ENCODE measurements around the gene DYTN. TPM values are rescaled to one million over a fixed set of nuclear protein-coding genes. Genes with fewer than 3 reads are reported as not detected.
"Not testable (repeated sequence)": the region's sequence is repeated elsewhere in the genome, so short reads cannot be mapped to it uniquely, and the experiment has no call there.

DYTN gene
- polyA plus RNA-seq, 3 donors from 2014 or later = not detected

DNA sequence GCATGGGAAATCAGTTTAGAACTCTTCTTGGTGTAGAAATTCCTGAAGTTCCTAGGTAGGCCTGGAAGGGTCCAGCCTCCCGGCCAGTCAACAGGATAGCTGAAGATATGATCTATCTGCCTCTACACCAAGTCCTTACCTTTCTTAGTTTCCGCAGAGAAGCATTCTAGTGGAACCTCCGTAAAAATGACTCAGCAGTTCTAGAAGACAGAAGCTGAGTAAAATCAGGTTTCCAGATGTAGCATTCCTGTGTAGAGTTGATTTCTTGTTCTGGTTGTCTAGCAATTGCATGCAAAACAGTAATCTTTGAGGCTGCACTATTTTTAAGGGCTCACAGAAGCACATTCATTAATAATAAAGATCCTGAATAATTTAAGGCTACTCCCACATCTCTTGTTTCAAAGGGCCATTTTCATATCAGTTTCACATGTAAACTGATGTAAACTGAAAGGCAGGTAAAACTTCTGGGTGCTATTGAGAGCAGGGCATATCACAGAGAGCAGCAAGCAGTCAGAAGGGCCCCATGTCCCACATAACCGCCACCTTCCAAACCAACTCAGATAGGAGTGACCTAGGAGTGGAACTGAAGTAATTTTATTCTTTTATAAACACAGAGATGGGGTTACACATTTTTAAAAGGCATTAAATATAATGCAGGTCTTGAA, 3.2 kb upstream of the DYTN start:
- no peaks in the 10 kb centered on the region for H3K9me3 Mint-ChIP-seq
- no peak overlapping the region for H3K27ac Mint-ChIP-seq
- H3K27me3 Mint-ChIP-seq (ENCODE audit: low read depth in 3 of 3) = peaks cover 2 to 14% (median 6%) of the 10 kb centered on the region in 3 donors
- no peaks in the 10 kb centered on the region for H3K4me1 Mint-ChIP-seq
- DNase-seq = no peak
- H3K36me3 Mint-ChIP-seq = no peaks in the 10 kb centered on the region
- no peak overlapping the region for H3K4me3 Mint-ChIP-seq

DNA sequence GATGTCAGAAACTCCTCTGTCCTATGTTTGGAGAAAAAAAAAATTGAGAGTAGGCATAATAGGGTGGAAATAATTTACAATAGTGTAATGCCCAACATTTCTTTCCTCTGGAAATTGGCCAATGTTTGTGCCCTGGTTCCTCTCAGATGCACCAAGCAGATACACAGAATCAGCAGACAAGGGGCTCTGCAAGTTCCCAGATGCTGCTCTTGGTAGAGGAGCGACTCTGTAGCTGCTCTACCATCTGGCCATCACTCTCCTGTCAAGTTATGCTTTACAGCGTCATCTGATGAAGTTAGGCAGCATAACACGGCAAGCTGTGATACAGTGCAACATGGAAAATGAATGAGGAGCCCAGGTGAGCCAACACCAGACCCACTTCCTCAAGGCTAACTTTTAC, 1.6 kb downstream of the DYTN start:
- no peak for DNase-seq
- H3K36me3 Mint-ChIP-seq = peaks cover 0 to 4% (median 0%) of the 10 kb centered on the region in 3 donors
- H3K27ac Mint-ChIP-seq = no peak overlapping the region
- no peaks in the 10 kb centered on the region for H3K4me1 Mint-ChIP-seq
- H3K27me3 Mint-ChIP-seq (ENCODE audit: low read depth in 3 of 3) = peaks cover 2 to 16% (median 2%) of the 10 kb centered on the region in 3 donors
- H3K9me3 Mint-ChIP-seq = no peaks in the 10 kb centered on the region
- H3K4me3 Mint-ChIP-seq = no peak overlapping the region

DNA sequence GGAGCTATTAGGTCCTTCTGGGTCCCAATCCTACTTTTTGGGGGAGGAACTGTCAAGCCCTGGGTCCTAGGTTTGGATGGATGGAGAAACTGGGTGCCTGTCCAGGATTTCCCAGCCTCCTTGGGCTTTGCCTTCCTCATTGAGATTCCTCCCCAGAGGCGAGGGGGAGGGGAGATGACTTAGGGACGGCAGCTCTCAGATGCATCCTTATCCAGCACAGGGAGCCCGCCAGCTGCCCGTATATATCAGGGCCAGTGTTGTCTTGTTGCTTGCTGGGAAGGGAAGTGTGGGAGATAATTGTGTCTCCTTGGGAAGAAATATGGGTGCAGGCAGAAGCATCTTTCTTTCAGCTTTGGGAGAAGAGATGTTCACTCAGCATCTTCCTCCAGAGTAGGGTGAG, 3.0 kb downstream of the DYTN start:
- H3K9me3 Mint-ChIP-seq, DNase-seq, H3K4me1 Mint-ChIP-seq, H3K4me3 Mint-ChIP-seq, H3K27ac Mint-ChIP-seq, H3K36me3 Mint-ChIP-seq: not testable (repeated sequence)
- peaks cover 2 to 13% (median 2%) of the 10 kb centered on the region in 3 donors for H3K27me3 Mint-ChIP-seq (ENCODE audit: low read depth in 3 of 3)

DNA sequence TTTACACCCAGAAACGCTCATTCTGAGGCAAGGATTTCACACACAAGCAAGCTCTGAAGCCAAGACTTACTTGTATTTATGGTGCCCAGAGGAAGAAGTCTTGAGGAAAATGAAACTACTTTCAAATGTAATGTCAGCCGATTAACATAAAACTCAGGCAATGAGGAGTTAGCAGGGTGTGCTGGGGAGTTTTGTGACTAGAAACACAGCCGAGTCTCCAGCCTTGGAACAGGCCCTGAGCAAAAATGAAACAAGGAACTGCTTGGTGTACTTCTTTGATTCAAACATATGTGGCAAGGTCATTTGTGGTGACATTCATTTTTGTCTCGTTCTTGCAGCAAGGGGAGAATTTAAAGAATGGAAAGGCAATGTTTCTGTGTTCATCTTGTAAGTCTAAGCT, 4.5 kb downstream of the DYTN start:
- Mint-ChIP-seq H3K4me1 (no peaks in the 10 kb centered on the region), H3K27me3 (ENCODE audit: low read depth in 3 of 3) (peaks cover 2 to 8% (median 2%) of the 10 kb centered on the region in 3 donors), H3K9me3 (no peaks in the 10 kb centered on the region), H3K4me3 (no peak overlapping the region), H3K27ac (no peak overlapping the region), H3K36me3 (peaks cover 0 to 4% (median 0%) of the 10 kb centered on the region in 3 donors)
- no peak for DNase-seq

DNA sequence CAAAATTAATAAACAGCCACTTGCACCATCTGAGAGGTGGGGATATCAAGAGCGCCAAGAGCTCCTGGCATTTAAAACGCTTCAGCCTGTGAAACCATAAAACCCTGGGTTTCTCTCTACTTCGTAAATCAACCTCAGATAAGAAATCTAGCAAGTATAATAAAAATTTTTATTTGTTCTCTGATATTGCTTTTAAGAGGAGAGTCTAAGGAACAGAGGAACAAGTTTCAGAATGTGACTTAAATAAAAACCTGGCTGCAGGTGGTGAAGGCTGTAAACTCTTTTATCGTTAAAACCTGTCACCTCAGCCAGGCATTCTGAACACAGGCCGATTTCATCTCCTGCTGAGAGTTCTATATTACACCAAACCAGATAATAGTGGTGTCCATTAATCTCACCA, 9.9 kb downstream of the DYTN start:
- no peaks in the 10 kb centered on the region for H3K4me1 Mint-ChIP-seq
- H3K27ac Mint-ChIP-seq = no peak overlapping the region
- no peaks in the 10 kb centered on the region for H3K9me3 Mint-ChIP-seq
- H3K36me3 Mint-ChIP-seq = no peaks in the 10 kb centered on the region
- peaks cover 0 to 2% (median 0%) of the 10 kb centered on the region in 3 donors for H3K27me3 Mint-ChIP-seq (ENCODE audit: low read depth in 3 of 3)
- H3K4me3 Mint-ChIP-seq = no peak overlapping the region
- DNase-seq = no peak

DNA sequence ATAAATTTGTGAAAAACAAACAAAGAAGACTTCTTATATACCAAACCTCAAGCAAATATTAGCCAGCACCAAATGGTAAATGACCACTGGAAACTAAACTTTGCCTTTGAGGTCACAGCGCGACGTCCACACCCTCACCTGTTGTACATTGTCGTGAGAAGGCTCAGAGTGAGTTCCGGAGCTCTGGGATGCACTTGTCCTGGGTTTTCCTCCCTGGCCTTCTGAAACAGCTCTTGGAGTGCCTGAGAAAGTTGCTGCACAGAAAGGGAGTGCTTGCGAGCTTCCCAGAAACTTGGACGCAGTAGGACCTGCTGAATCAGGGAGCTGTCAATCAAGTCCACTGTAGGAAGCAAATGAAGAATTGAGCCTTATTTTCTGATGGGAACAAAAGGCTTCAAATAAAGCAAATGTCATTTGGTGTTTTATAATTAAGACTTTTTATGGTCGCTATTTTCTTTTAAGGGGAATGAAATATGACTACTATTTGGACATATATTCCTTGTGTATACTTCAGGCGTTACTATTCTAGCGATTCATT, 11.0 kb downstream of the DYTN start:
- Mint-ChIP-seq H3K27me3 (ENCODE audit: low read depth in 3 of 3) (peaks cover 0 to 2% (median 0%) of the 10 kb centered on the region in 3 donors), H3K4me3 (no peak overlapping the region), H3K9me3 (no peaks in the 10 kb centered on the region), H3K36me3 (no peaks in the 10 kb centered on the region), H3K27ac (no peak overlapping the region), H3K4me1 (no peaks in the 10 kb centered on the region)
- no peak for DNase-seq

DNA sequence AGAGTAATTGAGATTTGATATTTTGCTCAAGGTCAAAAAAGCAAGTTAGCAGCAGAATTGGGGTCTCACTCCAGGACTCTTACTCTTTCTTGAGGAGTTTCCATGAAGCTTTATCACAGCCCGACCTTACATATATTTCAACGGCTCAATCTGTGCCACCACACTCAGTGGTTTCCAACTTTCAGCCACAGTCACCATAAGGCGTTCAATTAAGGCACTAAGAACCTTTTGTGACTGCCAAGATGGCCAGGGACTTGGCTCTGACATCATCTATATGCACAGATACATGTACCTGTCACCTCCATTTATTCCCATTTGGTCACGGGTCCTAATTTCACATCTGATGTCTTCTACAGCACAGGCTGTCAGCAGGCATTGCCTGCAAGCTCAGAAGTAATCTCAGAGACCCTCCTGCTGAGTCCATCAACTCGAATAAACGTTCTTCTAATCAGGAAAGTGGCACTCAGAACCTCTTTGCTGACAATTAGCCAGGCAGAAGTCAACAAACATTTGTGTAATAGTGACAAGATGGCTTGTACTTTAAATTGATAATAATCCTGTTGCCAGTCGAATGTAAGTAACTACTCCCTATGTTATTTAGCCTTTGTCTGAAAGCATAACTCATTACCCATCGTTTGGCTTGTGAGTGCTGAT, 16.1 kb downstream of the DYTN start:
- no peak overlapping the region for H3K27ac Mint-ChIP-seq
- no peak overlapping the region for H3K4me3 Mint-ChIP-seq
- H3K36me3 Mint-ChIP-seq = no peaks in the 10 kb centered on the region
- no peaks in the 10 kb centered on the region for H3K4me1 Mint-ChIP-seq
- H3K9me3 Mint-ChIP-seq = no peaks in the 10 kb centered on the region
- H3K27me3 Mint-ChIP-seq (ENCODE audit: low read depth in 3 of 3) = peaks cover 3 to 6% (median 3%) of the 10 kb centered on the region in 3 donors
- no peak for DNase-seq

DNA sequence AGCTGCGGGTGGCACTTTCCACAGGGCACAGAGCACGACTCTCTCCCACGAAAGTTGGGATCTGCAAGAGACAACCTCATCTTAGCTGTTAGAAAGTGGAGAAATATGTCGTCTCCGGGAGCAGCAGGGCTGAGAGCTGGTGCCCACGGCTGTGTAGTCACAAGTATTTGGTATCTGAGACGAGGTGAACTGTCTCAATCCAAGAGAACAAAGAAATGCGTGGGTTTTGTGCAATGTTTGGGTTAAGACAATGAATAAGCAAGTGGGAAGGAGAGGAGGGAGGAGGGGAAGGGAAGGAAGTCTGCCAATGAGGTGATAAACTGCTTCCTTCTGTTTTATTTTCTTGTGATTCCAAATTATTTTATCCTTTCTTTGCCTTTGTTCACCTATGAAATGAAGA, 18.0 kb downstream of the DYTN start:
- no peaks in the 10 kb centered on the region for H3K36me3 Mint-ChIP-seq
- H3K27ac Mint-ChIP-seq = no peak overlapping the region
- DNase-seq = no peak
- no peak overlapping the region for H3K4me3 Mint-ChIP-seq
- H3K9me3 Mint-ChIP-seq = no peaks in the 10 kb centered on the region
- H3K4me1 Mint-ChIP-seq = no peaks in the 10 kb centered on the region
- H3K27me3 Mint-ChIP-seq (ENCODE audit: low read depth in 3 of 3) = peaks cover 3 to 6% (median 3%) of the 10 kb centered on the region in 3 donors

DNA sequence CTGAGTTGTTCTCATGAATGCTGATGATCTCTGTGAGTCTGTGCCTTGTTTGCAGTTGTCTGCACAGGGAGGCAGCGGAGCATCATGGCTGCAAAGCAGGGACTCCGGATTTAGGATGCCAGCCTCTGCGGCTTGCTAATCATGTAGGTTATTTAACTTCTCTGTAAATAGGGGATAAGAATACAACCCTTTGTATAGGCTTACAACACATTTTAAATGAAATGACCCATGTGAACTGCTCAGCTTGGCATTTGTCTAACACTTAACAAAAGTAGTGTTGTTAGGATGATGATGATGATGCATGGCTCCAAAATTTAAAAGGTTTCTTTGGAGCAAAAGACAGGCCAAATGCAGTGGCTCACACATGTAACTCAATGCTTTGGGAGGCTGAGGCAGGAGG, 19.4 kb downstream of the DYTN start:
- H3K4me3 Mint-ChIP-seq = no peak overlapping the region
- H3K36me3 Mint-ChIP-seq = no peaks in the 10 kb centered on the region
- DNase-seq = no peak
- no peak overlapping the region for H3K27ac Mint-ChIP-seq
- H3K9me3 Mint-ChIP-seq = no peaks in the 10 kb centered on the region
- H3K4me1 Mint-ChIP-seq = no peaks in the 10 kb centered on the region
- H3K27me3 Mint-ChIP-seq (ENCODE audit: low read depth in 3 of 3) = peaks cover 3 to 6% (median 5%) of the 10 kb centered on the region in 3 donors

DNA sequence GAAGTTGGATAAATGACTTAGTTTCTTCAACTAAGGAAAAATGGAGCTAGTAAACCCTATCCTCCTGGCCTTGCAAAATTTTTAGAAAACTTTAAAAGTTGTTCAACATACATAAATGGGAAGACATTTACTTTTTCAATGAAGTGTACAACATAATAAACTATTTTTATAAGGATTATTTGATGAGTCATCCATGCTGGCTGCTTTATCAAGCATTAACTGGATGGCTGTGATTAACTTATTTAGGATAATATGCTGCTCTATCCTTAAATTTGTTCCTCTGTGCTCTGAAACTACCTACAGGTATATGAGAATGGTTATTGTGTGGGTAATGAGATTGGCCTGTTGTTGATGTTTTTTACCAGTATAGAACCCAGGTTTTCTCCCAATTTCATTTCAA, 21.3 kb downstream of the DYTN start:
- no peak for DNase-seq
- Mint-ChIP-seq H3K4me3 (no peak overlapping the region), H3K36me3 (no peaks in the 10 kb centered on the region), H3K27me3 (ENCODE audit: low read depth in 3 of 3) (peaks cover 3 to 6% (median 5%) of the 10 kb centered on the region in 3 donors), H3K4me1 (no peaks in the 10 kb centered on the region), H3K9me3 (no peaks in the 10 kb centered on the region), H3K27ac (no peak overlapping the region)

DNA sequence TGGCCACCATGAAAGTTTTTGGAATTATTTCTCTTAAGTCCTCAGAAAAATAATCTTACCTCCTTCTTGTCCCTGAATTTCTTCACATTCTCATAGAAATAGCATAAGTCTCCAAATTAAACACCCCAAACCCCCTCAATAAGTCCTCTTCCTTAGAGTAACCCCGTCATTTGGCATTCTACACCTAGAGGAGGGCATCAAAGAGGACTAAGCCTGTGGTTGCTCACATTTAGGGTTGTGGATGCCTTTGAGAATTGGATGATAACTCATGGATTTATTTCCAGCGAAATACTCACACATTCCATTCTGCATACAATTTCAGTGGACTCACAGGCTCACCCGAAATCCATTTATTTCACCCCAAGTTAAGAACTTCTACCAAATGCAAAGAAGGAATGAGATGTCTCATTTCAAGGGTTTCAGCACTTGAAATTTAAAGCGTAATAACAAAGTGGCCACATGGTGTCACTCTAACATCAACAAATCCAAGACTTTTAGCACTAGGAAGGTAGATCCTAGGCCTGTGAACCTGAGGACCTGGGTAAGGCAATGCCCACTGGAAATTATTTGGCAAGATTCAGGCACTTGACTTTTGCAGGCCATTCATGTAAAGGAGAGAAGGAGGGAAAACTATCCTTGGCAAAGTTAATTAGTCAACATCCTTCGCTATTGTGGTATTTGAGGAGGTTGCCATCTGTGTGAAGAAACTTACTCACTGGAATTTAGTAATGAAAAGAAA, 24.6 kb downstream of the DYTN start:
- H3K4me1 Mint-ChIP-seq = no peaks in the 10 kb centered on the region
- no peak overlapping the region for H3K27ac Mint-ChIP-seq
- H3K27me3 Mint-ChIP-seq (ENCODE audit: low read depth in 3 of 3) = peaks cover 0 to 3% (median 0%) of the 10 kb centered on the region in 3 donors
- no peak overlapping the region for H3K4me3 Mint-ChIP-seq
- H3K36me3 Mint-ChIP-seq = no peaks in the 10 kb centered on the region
- no peaks in the 10 kb centered on the region for H3K9me3 Mint-ChIP-seq
- DNase-seq = peak; percentile 9 to 34 (median 16)

DNA sequence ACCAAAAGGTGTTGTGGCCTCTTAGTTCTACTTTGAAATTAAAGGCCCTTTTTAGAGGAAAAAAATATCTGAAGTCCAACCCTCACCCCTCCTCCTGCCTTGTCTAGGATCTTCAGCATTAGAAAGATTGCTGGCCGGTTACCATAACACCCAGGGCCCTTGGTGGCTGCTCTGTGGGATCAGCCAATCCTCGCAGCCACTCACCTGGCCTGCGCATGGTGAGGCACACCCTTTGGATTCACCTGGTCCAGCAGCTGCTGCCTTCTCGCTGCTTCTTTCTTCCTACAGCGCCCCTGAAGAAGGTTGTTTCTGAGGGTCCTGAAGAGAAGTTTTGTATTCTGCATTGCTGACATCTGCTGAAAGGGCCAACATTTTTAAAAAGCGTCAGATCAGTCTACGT, 25.2 kb downstream of the DYTN start:
- Mint-ChIP-seq H3K4me3 (no peak overlapping the region), H3K9me3 (no peaks in the 10 kb centered on the region), H3K4me1 (no peaks in the 10 kb centered on the region), H3K27me3 (ENCODE audit: low read depth in 3 of 3) (peaks cover 0 to 3% (median 0%) of the 10 kb centered on the region in 3 donors), H3K36me3 (no peaks in the 10 kb centered on the region), H3K27ac (no peak overlapping the region)
- DNase-seq = no peak

DNA sequence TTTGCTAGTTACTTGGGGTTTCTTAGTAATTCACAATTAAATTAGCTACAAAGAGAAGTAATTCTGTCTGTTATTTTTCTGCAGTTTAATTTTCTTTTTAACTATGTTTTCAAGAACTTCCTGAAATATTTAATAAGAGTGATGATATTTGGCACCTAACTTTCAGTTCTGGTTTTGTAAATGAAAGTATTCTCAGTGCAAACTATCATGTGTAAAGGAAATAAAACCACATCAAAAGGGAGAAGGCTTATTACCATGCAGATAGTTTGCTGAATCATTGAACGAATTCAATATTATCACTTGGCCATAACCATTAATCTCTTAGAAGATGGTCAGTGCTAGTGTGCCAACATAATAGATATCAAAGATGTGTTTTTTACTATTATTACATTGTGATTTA, 29.2 kb downstream of the DYTN start:
- no peaks in the 10 kb centered on the region for H3K4me1 Mint-ChIP-seq
- no peak overlapping the region for H3K4me3 Mint-ChIP-seq
- no peaks in the 10 kb centered on the region for H3K36me3 Mint-ChIP-seq
- H3K9me3 Mint-ChIP-seq = no peaks in the 10 kb centered on the region
- no peak for DNase-seq
- peaks cover 0 to 2% (median 2%) of the 10 kb centered on the region in 3 donors for H3K27me3 Mint-ChIP-seq (ENCODE audit: low read depth in 3 of 3)
- H3K27ac Mint-ChIP-seq = no peak overlapping the region

DNA sequence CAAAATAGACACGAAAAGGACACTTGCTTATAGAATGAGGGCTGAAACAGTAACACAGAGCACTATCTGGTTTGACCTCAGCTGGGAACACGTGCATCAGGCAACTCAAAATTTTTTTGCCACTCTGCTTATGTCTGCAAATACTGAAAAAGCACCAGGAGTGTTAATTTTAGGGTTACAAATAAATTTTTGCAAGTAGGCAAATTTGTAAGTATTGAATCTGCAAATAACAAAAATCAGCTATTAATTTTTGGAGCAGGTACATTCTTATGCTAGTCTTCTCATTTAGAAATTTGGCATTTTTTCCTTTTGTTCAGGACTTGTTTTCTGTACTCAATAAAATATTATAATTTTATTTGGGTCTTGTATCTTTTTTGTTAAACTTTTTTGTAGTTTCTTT, 29.7 kb downstream of the DYTN start:
- H3K4me1 Mint-ChIP-seq = no peaks in the 10 kb centered on the region

More for the DNA sequence above, 29.7 kb downstream of the DYTN start:
- peaks cover 0 to 4% (median 2%) of the 10 kb centered on the region in 3 donors for H3K27me3 Mint-ChIP-seq (ENCODE audit: low read depth in 3 of 3)
- no peaks in the 10 kb centered on the region for H3K9me3 Mint-ChIP-seq
- no peaks in the 10 kb centered on the region for H3K36me3 Mint-ChIP-seq
- DNase-seq = no peak
- no peak overlapping the region for H3K4me3 Mint-ChIP-seq
- H3K27ac Mint-ChIP-seq = no peak overlapping the region

Data from immature natural killer cell (primary cell).